Activated T-helper 2 cell treated with anti-CD3 and anti-CD28 coated beads, Interferon-gamma antibody, Interleukin-2, Interleukin-4, amounts not matched to agents 10 μg/mL and 5 μg/mL and 100 μg/mL, durations not matched to agents 14 hours and 24 hours and 36 hours (primary cell): Measurements from ENCODE around the gene MYOZ1. TPM values are rescaled to one million over a fixed set of nuclear protein-coding genes. Genes with fewer than 3 reads are reported as not detected.
"Not testable (repeated sequence)": the region's sequence is repeated elsewhere in the genome, so short reads cannot be mapped to it uniquely, and the experiment has no call there.

Experiments
- DNase-seq: peaks from one replicate; pipeline ENCODE4 v3.0.0; 2021; ENCODE audit warnings: low spot score
- H3K27ac Mint-ChIP-seq: one replicate; pipeline ENCODE4 v1.8.0; 2021; ENCODE audit warnings: mixed read lengths
- H3K27me3 Mint-ChIP-seq: one replicate; pipeline ENCODE4 v1.8.0; 2021; ENCODE audit warnings: low read depth, mixed read lengths
- H3K36me3 Mint-ChIP-seq: one replicate; pipeline ENCODE4 v1.8.0; 2021; ENCODE audit warnings: low read depth, mixed read lengths
- H3K4me1 Mint-ChIP-seq: one replicate; pipeline ENCODE4 v1.8.0; 2021; ENCODE audit warnings: low read depth, mixed read lengths
- H3K4me3 Mint-ChIP-seq: one replicate; pipeline ENCODE4 v1.8.0; 2021; ENCODE audit warnings: low read depth, mild to moderate bottlenecking, moderate library complexity, mixed read lengths
- H3K9me3 Mint-ChIP-seq: one replicate; pipeline ENCODE4 v1.8.0; 2021; ENCODE audit warnings: mixed read lengths
- intact Hi-C: fragments of 100-400 bp; cut with micrococcal nuclease; formaldehyde crosslinking; loops from one replicate; pipeline ENCODE4 v1.15.1; 2023
- total RNA-seq: library from RNA; stranded (reverse); gene quantifications from 2 replicates; pipeline ENCODE4 v1.2.3, GENCODE V29; 2022

The MYOZ1 gene
- total RNA-seq, 1 donor from 2014 or later = not detected

- H3K4me1 Mint-ChIP-seq, H3K36me3 Mint-ChIP-seq, H3K27me3 Mint-ChIP-seq, H3K27ac Mint-ChIP-seq, H3K9me3 Mint-ChIP-seq, H3K4me3 Mint-ChIP-seq, DNase-seq, intact Hi-C loops: not testable (repeated sequence)
Measured at GRCh38 chr10:73617143-73617542, 24.1 kb downstream of the MYOZ1 start.

- Mint-ChIP-seq H3K36me3 (no peaks in the 10 kb centered on the region), H3K27me3 (no peaks in the 10 kb centered on the region)
Measured at GRCh38 chr10:73614720-73615119, 26.6 kb downstream of the MYOZ1 start.

GRCh38 chr10:73609116-73609515 is 32.2 kb downstream of the MYOZ1 start:
- intact Hi-C loops = no loop called here
- Mint-ChIP-seq H3K9me3 (no peaks in the 10 kb centered on the region), H3K27me3 (no peaks in the 10 kb centered on the region), H3K27ac (no peak overlapping the region), H3K4me1 (no peaks in the 10 kb centered on the region), H3K4me3 (no peak overlapping the region), H3K36me3 (no peaks in the 10 kb centered on the region)
- DNase-seq = no peak

More at GRCh38 chr10:73614720-73615119, 26.6 kb downstream of the MYOZ1 start:
- H3K4me1 Mint-ChIP-seq = no peaks in the 10 kb centered on the region
- no peak overlapping the region for H3K4me3 Mint-ChIP-seq
- no peak for DNase-seq
- intact Hi-C loops = no loop called here
- H3K9me3 Mint-ChIP-seq = no peaks in the 10 kb centered on the region
- no peak overlapping the region for H3K27ac Mint-ChIP-seq

GRCh38 chr10:73601486-73601921 is 39.8 kb downstream of the MYOZ1 start:
- no peak overlapping the region for H3K27ac Mint-ChIP-seq
- no peaks in the 10 kb centered on the region for H3K9me3 Mint-ChIP-seq
- H3K36me3 Mint-ChIP-seq = no peaks in the 10 kb centered on the region
- H3K27me3 Mint-ChIP-seq = no peaks in the 10 kb centered on the region
- no peak for DNase-seq
- H3K4me3 Mint-ChIP-seq = no peak overlapping the region
- no peaks in the 10 kb centered on the region for H3K4me1 Mint-ChIP-seq
- intact Hi-C loops = no loop called here

GRCh38 chr10:73597346-73597745 is 43.9 kb downstream of the MYOZ1 start:
- Mint-ChIP-seq H3K4me3 (no peak overlapping the region), H3K27ac (no peak overlapping the region), H3K9me3 (no peaks in the 10 kb centered on the region), H3K36me3 (no peaks in the 10 kb centered on the region), H3K27me3 (peaks cover 2% of the 10 kb centered on the region), H3K4me1 (peaks cover 2% of the 10 kb centered on the region)
- no peak for DNase-seq
- intact Hi-C loops = no loop called here

GRCh38 chr10:73593812-73594211 is 47.5 kb downstream of the MYOZ1 start:
- Mint-ChIP-seq H3K9me3 (no peaks in the 10 kb centered on the region), H3K4me3 (no peak overlapping the region), H3K4me1 (peaks cover 17% of the 10 kb centered on the region), H3K36me3 (no peaks in the 10 kb centered on the region), H3K27me3 (peaks cover 7% of the 10 kb centered on the region), H3K27ac (no peak overlapping the region)
- DNase-seq = no peak
- intact Hi-C loops = no loop called here

- Mint-ChIP-seq H3K4me3 (no peak overlapping the region), H3K27me3 (peaks cover 11% of the 10 kb centered on the region), H3K27ac (no peak overlapping the region), H3K4me1 (peaks cover 17% of the 10 kb centered on the region), H3K36me3 (no peaks in the 10 kb centered on the region), H3K9me3 (no peaks in the 10 kb centered on the region)
- DNase-seq = no peak
- intact Hi-C loops = no loop called here
Measured at GRCh38 chr10:73593110-73593509, 48.2 kb downstream of the MYOZ1 start.

GRCh38 chr10:73591935-73592699 is 49.2 kb downstream of the MYOZ1 start:
- H3K36me3 Mint-ChIP-seq = no peaks in the 10 kb centered on the region
- H3K9me3 Mint-ChIP-seq = no peaks in the 10 kb centered on the region
- peaks cover 17% of the 10 kb centered on the region for H3K4me1 Mint-ChIP-seq
- H3K4me3 Mint-ChIP-seq = no peak overlapping the region
- no peak overlapping the region for H3K27ac Mint-ChIP-seq
- intact Hi-C loops = no loop called here
- no peak for DNase-seq
- H3K27me3 Mint-ChIP-seq = peaks cover 11% of the 10 kb centered on the region

- Mint-ChIP-seq H3K4me3 (peak within 1 kb of the TSS; percentile 63), H3K27me3 (peaks cover 11% of the 10 kb centered on the region), H3K4me1 (peaks cover 19% of the 10 kb centered on the region), H3K36me3 (no peaks in the 10 kb centered on the region), H3K27ac (peak within 1 kb of the TSS; percentile 47), H3K9me3 (no peaks in the 10 kb centered on the region)
- no peak for DNase-seq
- intact Hi-C loops = no loop called here
Measured at GRCh38 chr10:73590881-73591799, 50.1 kb downstream of the MYOZ1 start, which contains the start of gene USP54. Gene USP54 (minus strand): TSS chr10:73591342. CDS start chr10:73575658, 15,684 bp downstream.

GRCh38 chr10:73589563-73590126 is 51.6 kb downstream of the MYOZ1 start:
- Mint-ChIP-seq H3K4me3 (no peak overlapping the region), H3K4me1 (peaks cover 19% of the 10 kb centered on the region), H3K27ac (no peak overlapping the region), H3K36me3 (no peaks in the 10 kb centered on the region), H3K9me3 (no peaks in the 10 kb centered on the region), H3K27me3 (peaks cover 11% of the 10 kb centered on the region)
- no peak for DNase-seq
- intact Hi-C loops = no loop called here

GRCh38 chr10:73588656-73589055 is 52.6 kb downstream of the MYOZ1 start:
- Mint-ChIP-seq H3K4me3 (no peak overlapping the region), H3K27ac (no peak overlapping the region), H3K27me3 (peaks cover 11% of the 10 kb centered on the region), H3K9me3 (no peaks in the 10 kb centered on the region), H3K36me3 (no peaks in the 10 kb centered on the region), H3K4me1 (peaks cover 19% of the 10 kb centered on the region)
- no peak for DNase-seq
- intact Hi-C loops = no loop called here

- no peaks in the 10 kb centered on the region for H3K9me3 Mint-ChIP-seq
Measured at GRCh38 chr10:73586583-73586984, 54.7 kb downstream of the MYOZ1 start.

More at GRCh38 chr10:73586583-73586984, 54.7 kb downstream of the MYOZ1 start:
- Mint-ChIP-seq H3K4me1 (peaks cover 11% of the 10 kb centered on the region), H3K27me3 (peaks cover 11% of the 10 kb centered on the region), H3K4me3 (no peak overlapping the region), H3K36me3 (no peaks in the 10 kb centered on the region), H3K27ac (no peak overlapping the region)
- no peak for DNase-seq
- intact Hi-C loops = no loop called here
